D341Med (cell line): ENCODE results near the gene KBTBD8.

Source experiments
- DNase-seq: peaks from one replicate; pipeline ENCODE4 v3.0.0; 2012; ENCODE audit warnings: low spot score

The KBTBD8 gene

GRCh38 chr3:66998904-66999235, 763 bp downstream of the KBTBD8 start:
- no peak for DNase-seq

- no peak for DNase-seq
Measured at GRCh38 chr3:67000009-67000408, 1.9 kb downstream of the KBTBD8 start.

- no peak for DNase-seq
Measured at GRCh38 chr3:67001086-67001861, 3.2 kb downstream of the KBTBD8 start.

GRCh38 chr3:67005974-67006373, 7.9 kb downstream of the KBTBD8 start:
- DNase-seq, result no peak

- no peak for DNase-seq
Measured at GRCh38 chr3:67006460-67006859, 8.4 kb downstream of the KBTBD8 start.

GRCh38 chr3:67008388-67008787, 10.3 kb downstream of the KBTBD8 start:
- no peak for DNase-seq

- no peak for DNase-seq
Measured at GRCh38 chr3:67009716-67010115, 11.6 kb downstream of the KBTBD8 start.

- DNase-seq, result no peak
Measured at GRCh38 chr3:67011414-67012131, 13.5 kb downstream of the KBTBD8 start.

GRCh38 chr3:67012564-67012963, 14.5 kb downstream of the KBTBD8 start:
- DNase-seq, result no peak

GRCh38 chr3:67015702-67016484, 17.8 kb downstream of the KBTBD8 start:
- no peak for DNase-seq

- no peak for DNase-seq
Measured at GRCh38 chr3:67016522-67017080, 18.5 kb downstream of the KBTBD8 start.

GRCh38 chr3:67017211-67017610, 19.1 kb downstream of the KBTBD8 start:
- no peak for DNase-seq

GRCh38 chr3:67018105-67018788, 20.1 kb downstream of the KBTBD8 start:
- DNase-seq, result no peak

- DNase-seq, result no peak
Measured at GRCh38 chr3:67018789-67019526, 20.9 kb downstream of the KBTBD8 start.

- no peak for DNase-seq
Measured at GRCh38 chr3:67028001-67028784, 30.1 kb downstream of the KBTBD8 start.

- DNase-seq, result no peak
Measured at GRCh38 chr3:67030785-67031740, 33.0 kb downstream of the KBTBD8 start.

GRCh38 chr3:67031986-67032385, 33.9 kb downstream of the KBTBD8 start:
- no peak for DNase-seq

GRCh38 chr3:67033079-67033478, 35.0 kb downstream of the KBTBD8 start:
- DNase-seq, result no peak

GRCh38 chr3:67034371-67034770, 36.3 kb downstream of the KBTBD8 start:
- DNase-seq, result no peak
